ENCODE measurements around the gene PSMA6.

DNA sequence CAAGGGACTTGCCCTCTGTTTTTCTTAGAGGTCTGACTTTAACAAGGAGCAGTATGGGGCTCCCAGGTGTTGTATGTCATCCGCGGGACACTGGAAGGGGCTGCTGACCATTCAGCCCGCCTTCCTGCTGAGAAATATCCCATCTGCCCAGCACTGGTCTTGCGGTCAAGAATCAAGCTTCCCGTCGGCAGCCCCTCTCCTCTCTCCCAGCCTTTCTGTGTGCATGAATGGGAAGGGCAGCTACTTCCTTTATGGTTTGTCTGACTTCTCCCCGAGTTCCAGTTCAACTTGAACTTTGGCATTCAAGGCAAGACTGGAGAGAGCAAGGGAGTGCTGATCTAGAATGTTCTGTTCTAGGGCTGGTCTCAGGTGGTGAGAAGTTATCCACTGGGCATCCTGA, 51.5 kb downstream of the PSMA6 start:
- TF ChIP-seq, protein P1, sequence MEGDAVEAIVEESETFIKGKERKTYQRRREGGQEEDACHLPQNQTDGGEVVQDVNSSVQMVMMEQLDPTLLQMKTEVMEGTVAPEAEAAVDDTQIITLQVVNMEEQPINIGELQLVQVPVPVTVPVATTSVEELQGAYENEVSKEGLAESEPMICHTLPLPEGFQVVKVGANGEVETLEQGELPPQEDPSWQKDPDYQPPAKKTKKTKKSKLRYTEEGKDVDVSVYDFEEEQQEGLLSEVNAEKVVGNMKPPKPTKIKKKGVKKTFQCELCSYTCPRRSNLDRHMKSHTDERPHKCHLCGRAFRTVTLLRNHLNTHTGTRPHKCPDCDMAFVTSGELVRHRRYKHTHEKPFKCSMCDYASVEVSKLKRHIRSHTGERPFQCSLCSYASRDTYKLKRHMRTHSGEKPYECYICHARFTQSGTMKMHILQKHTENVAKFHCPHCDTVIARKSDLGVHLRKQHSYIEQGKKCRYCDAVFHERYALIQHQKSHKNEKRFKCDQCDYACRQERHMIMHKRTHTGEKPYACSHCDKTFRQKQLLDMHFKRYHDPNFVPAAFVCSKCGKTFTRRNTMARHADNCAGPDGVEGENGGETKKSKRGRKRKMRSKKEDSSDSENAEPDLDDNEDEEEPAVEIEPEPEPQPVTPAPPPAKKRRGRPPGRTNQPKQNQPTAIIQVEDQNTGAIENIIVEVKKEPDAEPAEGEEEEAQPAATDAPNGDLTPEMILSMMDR (conservative IDR thresholded peaks at IDR 0.05 in 1 of 2, IDR thresholded peaks at IDR 0.05 in 1 of 2; ENCODE audit: low read depth in 1 of 2, low read length in 2 of 2), result no peak
- TF ChIP-seq EZH2 (IDR thresholded peaks at IDR 0.05; ENCODE audit: low read length, missing control alignments), result no peak
